GM03348 (cell line): Measurements from ENCODE around the gene DAPP1.
"Not testable (repeated sequence)": the region's sequence is repeated elsewhere in the genome, so short reads cannot be mapped to it uniquely, and the experiment has no call there.

Experiments
- DNase-seq: peaks from one replicate; pipeline ENCODE4 v3.0.0; 2012; ENCODE audit warnings: low spot score

Gene DAPP1

GRCh38 chr4:99825272-99825671 lies 8.6 kb downstream of the DAPP1 start:
- no peak for DNase-seq

GRCh38 chr4:99826016-99826415 lies 9.4 kb downstream of the DAPP1 start:
- no peak for DNase-seq

GRCh38 chr4:99827454-99827853 lies 10.8 kb downstream of the DAPP1 start:
- peak; percentile 10 for DNase-seq

- DNase-seq = no peak
Measured at GRCh38 chr4:99827857-99828256, 11.2 kb downstream of the DAPP1 start.

GRCh38 chr4:99828477-99828876 lies 11.8 kb downstream of the DAPP1 start:
- no peak for DNase-seq

- not testable (repeated sequence) for DNase-seq
Measured at GRCh38 chr4:99830051-99830450, 13.4 kb downstream of the DAPP1 start.

GRCh38 chr4:99832321-99832720 lies 15.7 kb downstream of the DAPP1 start:
- no peak for DNase-seq

- DNase-seq = no peak
Measured at GRCh38 chr4:99832758-99833157, 16.1 kb downstream of the DAPP1 start.

GRCh38 chr4:99833756-99834155 lies 17.1 kb downstream of the DAPP1 start:
- DNase-seq = no peak

- DNase-seq = no peak
Measured at GRCh38 chr4:99834569-99834968, 17.9 kb downstream of the DAPP1 start.

GRCh38 chr4:99835942-99836341 lies 19.3 kb downstream of the DAPP1 start:
- DNase-seq = no peak

- DNase-seq = no peak
Measured at GRCh38 chr4:99838927-99839326, 22.3 kb downstream of the DAPP1 start.

GRCh38 chr4:99841129-99841528 lies 24.5 kb downstream of the DAPP1 start:
- DNase-seq = no peak

- DNase-seq = no peak
Measured at GRCh38 chr4:99843413-99843812, 26.8 kb downstream of the DAPP1 start.

GRCh38 chr4:99844048-99844447 lies 27.4 kb downstream of the DAPP1 start:
- DNase-seq = no peak

GRCh38 chr4:99845179-99845578 lies 28.6 kb downstream of the DAPP1 start:
- no peak for DNase-seq

GRCh38 chr4:99845708-99846469 lies 29.3 kb downstream of the DAPP1 start:
- DNase-seq = no peak

- DNase-seq = no peak
Measured at GRCh38 chr4:99846891-99847290, 30.3 kb downstream of the DAPP1 start.

- no peak for DNase-seq
Measured at GRCh38 chr4:99847362-99847976, 30.8 kb downstream of the DAPP1 start.

- DNase-seq = no peak
Measured at GRCh38 chr4:99848591-99849001, 32.0 kb downstream of the DAPP1 start.

- DNase-seq = no peak
Measured at GRCh38 chr4:99852199-99852749, 35.6 kb downstream of the DAPP1 start.

GRCh38 chr4:99853190-99853589 lies 36.6 kb downstream of the DAPP1 start:
- DNase-seq = no peak

- DNase-seq = no peak
Measured at GRCh38 chr4:99853999-99854398, 37.4 kb downstream of the DAPP1 start.

- no peak for DNase-seq
Measured at GRCh38 chr4:99855678-99856077, 39.1 kb downstream of the DAPP1 start.
